ENCODE results near the gene SARDH. TPM values are rescaled to one million over a fixed set of nuclear protein-coding genes. Genes with fewer than 3 reads are reported as not detected.

The SARDH gene
- total RNA-seq, 1 donor from 2014 or later: 6.8 TPM

DNA sequence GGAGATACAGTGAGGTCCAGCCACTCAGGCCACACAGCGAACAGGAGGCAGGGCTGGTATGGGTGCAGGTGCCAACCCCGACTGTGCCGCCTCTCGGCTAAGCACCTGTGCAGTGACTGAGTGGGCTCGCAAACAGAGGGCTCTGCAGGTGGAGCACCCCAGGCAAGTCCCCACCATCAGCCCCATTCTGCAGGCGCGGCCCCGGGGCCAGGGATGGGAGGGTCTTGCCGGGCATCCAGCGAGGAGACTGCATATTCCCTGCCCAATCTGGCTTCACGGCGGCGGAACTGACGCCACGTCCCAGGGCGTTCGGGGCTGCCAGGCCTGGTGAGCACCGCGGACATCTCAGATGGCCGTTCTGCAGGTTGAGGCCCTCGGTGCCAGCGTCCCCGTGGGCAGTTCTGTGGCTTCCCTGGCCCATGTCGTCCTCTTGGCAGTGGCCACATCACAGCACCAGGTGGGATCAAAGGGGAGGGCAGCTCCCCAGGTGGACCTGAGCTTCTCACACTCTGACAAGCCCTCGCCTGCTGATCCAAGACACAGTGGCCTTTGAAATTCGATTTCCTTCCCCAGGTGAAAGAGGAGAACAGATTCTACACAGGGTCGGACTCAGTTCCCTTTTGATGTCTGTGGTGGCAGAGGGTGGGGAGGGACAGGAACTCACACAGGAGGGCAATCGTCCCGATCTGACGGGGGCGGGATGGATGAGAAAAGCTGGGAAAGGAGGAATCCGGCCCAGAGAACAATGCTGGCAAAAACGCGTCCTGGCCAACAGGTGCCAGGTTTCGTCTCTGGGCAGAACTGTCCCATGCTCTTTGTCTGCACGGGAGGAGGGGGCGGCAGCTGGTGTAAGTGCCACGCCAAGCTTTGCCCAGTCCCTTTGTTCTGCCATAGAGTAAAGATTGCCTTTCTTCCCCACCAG, 83.2 kb downstream of the SARDH start:
- no peak for DNase-seq (ENCODE audit: extremely low spot score, unreplicated experiment)
- no peak overlapping the region for H3K4me3 Mint-ChIP-seq
- peaks cover 18% of the 10 kb centered on the region for H3K4me1 Mint-ChIP-seq (ENCODE audit: unreplicated experiment)
- no peaks in the 10 kb centered on the region for H3K36me3 Mint-ChIP-seq
- TF ChIP-seq, protein P1, sequence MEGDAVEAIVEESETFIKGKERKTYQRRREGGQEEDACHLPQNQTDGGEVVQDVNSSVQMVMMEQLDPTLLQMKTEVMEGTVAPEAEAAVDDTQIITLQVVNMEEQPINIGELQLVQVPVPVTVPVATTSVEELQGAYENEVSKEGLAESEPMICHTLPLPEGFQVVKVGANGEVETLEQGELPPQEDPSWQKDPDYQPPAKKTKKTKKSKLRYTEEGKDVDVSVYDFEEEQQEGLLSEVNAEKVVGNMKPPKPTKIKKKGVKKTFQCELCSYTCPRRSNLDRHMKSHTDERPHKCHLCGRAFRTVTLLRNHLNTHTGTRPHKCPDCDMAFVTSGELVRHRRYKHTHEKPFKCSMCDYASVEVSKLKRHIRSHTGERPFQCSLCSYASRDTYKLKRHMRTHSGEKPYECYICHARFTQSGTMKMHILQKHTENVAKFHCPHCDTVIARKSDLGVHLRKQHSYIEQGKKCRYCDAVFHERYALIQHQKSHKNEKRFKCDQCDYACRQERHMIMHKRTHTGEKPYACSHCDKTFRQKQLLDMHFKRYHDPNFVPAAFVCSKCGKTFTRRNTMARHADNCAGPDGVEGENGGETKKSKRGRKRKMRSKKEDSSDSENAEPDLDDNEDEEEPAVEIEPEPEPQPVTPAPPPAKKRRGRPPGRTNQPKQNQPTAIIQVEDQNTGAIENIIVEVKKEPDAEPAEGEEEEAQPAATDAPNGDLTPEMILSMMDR (conservative IDR thresholded peaks at IDR 0.05): no peak
- H3K27ac Mint-ChIP-seq: no peak overlapping the region
- peaks cover 16% of the 10 kb centered on the region for H3K27me3 Mint-ChIP-seq
- no peaks in the 10 kb centered on the region for H3K9me3 Mint-ChIP-seq

DNA sequence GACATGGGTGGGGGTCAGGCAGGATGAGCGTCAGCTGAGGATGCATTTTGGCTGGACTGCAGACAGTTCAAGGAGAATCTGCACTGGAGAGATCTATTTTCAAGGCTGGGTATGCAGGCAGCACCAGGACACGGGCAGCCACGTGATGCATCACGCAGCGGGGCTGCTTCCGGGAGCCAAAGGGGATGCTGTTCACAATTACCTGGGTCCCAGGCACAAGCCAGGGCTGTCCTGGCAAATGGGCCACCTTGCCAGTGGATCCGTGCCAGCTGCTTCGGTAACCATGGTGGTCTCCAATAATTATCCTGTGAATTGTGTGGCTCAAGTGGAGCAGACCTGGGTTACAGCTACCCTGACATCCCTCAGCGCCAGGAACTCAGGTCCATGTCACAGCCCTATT, 84.5 kb downstream of the SARDH start:
- peaks cover 8% of the 10 kb centered on the region for H3K4me1 Mint-ChIP-seq (ENCODE audit: unreplicated experiment)
- H3K27ac Mint-ChIP-seq: no peak overlapping the region
- TF ChIP-seq, protein P1 (conservative IDR thresholded peaks at IDR 0.05): no peak
- no peak overlapping the region for H3K4me3 Mint-ChIP-seq
- no peaks in the 10 kb centered on the region for H3K9me3 Mint-ChIP-seq
- no peak for DNase-seq (ENCODE audit: extremely low spot score, unreplicated experiment)
- no peaks in the 10 kb centered on the region for H3K36me3 Mint-ChIP-seq
- H3K27me3 Mint-ChIP-seq: peaks cover 17% of the 10 kb centered on the region

DNA sequence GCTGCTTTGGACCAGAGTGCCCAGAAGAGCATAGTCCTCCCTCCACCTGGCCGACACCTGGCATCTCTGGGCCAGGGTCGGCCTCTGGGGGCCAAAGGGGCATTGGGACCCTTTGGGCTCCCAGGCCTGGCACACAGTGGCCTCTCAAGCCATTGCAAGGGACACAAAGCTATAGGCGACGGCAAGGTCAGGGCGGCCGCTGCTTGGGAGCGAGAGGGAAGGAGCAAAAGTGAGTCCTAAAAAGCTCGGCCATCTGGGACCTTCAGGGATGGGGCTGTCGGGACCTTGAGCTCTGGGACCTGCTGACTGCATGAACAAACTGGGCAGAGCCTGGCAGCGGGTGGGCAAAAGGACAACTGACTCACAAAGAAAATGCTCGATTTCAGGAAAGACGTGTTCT, 88.1 kb downstream of the SARDH start:
- TF ChIP-seq, protein P1 (conservative IDR thresholded peaks at IDR 0.05): no peak
- Mint-ChIP-seq H3K27ac (no peak overlapping the region), H3K4me3 (no peak overlapping the region), H3K4me1 (ENCODE audit: unreplicated experiment) (no peaks in the 10 kb centered on the region), H3K9me3 (no peaks in the 10 kb centered on the region), H3K27me3 (peaks cover 17% of the 10 kb centered on the region), H3K36me3 (no peaks in the 10 kb centered on the region)
- DNase-seq (ENCODE audit: extremely low spot score, unreplicated experiment): no peak

DNA sequence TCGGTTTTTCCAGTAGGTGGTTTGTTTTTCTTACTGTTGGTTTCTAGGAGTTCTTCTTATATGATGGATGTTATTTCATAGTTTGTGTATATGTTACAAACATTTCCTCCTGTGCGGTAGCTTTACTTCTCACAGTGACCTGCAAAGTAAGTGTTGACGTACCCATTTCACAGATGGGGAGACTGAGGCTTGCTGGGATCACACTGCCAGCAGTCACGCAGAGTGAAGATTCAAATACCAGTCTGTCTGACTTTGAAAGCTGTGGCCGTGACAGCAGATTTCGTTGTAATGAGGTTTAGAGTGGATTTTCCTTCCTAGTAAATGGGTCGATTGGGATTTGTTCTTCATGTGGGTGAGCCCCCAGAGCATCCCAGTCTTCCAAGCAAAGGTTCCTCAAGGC, 89.0 kb downstream of the SARDH start:
- Mint-ChIP-seq H3K4me1 (ENCODE audit: unreplicated experiment) (no peaks in the 10 kb centered on the region), H3K36me3 (no peaks in the 10 kb centered on the region), H3K4me3 (no peak overlapping the region), H3K27me3 (peaks cover 14% of the 10 kb centered on the region), H3K27ac (no peak overlapping the region), H3K9me3 (no peaks in the 10 kb centered on the region)
- TF ChIP-seq, protein P1 (conservative IDR thresholded peaks at IDR 0.05): no peak
- DNase-seq (ENCODE audit: extremely low spot score, unreplicated experiment): no peak

DNA sequence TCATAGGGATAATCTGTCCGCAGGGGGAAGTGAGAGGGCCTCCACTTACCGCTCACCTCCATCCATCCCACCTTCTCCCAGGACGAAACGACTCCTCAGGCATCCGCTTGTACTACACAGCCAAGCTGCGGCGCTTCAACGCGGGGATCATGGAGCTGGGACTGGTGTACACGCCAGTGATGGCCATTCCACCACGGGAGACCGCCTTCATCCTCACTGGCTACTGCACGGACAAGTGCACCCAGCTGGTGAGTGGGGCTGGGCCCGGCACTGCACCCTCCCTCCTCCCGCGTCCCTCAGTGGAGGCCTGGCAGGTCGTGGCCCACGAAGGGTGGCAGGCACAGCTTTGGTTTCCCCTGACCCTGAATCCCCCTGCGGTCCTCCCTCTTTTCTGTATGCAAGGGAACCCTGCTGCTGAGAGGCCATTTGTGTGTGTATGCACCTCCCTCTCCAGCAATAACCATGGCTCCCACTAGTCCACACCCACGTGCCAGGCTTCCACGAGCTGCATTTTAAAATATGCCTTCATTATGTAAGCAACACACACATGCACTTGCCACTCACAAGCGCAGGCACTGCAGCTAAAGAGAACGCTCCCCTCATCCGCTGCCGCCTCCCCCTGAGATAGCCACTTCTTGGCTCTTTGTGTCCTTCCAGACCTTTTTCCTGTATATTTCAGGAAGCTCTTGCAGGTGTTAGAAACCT, 90.2 kb downstream of the SARDH start:
- TF ChIP-seq, protein P1 (conservative IDR thresholded peaks at IDR 0.05): no peak
- Mint-ChIP-seq H3K9me3 (no peaks in the 10 kb centered on the region), H3K36me3 (no peaks in the 10 kb centered on the region), H3K27me3 (peaks cover 14% of the 10 kb centered on the region), H3K27ac (no peak overlapping the region), H3K4me3 (no peak overlapping the region), H3K4me1 (ENCODE audit: unreplicated experiment) (no peaks in the 10 kb centered on the region)
- no peak for DNase-seq (ENCODE audit: extremely low spot score, unreplicated experiment)

Data from type B pancreatic cell (in vitro differentiated cells).